ENCODE data around the gene CNTN5.

CNTN5 gene

DNA sequence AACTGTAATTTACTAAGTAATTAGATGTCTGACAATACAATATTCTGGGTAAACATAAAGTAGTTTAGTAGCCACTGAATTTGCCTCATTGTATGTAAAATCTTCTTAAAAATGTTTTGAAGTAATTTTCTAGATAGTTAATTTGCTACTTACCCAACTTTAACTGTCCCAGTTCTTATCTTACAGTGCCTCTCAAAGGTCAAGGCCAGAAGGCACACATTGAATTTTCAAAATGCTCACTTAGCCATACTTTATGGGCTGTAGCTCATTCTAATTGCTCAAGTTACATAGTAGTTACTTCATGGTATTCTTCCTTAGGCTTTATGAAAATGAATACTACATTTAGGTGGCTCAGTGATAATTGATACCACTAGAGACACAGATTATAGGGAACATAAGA lies 666.6 kb downstream of the CNTN5 start:
- CTCF ChIA-PET = no interaction called here

DNA sequence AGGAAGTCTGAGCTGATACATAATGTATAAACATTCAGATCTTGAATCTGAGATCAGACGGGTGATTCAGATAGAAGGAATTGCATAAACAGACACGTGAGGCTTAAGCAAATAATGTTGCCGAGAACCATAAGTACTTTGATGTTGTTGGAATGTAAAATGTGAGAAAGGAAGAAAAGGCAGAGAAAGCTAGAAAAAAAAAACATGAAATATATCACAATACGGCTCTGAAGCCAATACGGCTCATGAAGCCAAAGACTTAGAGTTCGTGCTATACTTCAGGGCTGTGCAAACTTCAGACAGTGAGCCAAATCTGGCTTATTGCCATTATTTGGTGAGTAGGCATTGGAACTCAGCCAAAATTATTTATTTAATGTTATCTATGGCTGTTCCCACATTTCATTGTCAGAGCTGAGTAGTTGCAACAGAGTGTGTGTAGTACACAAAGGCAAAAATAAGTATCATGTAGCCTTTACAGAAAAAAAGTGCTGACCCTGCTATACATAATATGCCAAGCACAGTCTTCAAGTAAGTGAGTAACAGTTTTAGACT lies 673.3 kb downstream of the CNTN5 start:
- CTCF ChIA-PET = interaction anchor here (0.8 to 1.6 kb wide), 3 partner anchors 8 to 101 kb away, joined by 3 read pairs; no protein-coding TSS in a partner anchor
- POLR2A ChIA-PET = no interaction called here
- TF ChIP-seq, protein P1, sequence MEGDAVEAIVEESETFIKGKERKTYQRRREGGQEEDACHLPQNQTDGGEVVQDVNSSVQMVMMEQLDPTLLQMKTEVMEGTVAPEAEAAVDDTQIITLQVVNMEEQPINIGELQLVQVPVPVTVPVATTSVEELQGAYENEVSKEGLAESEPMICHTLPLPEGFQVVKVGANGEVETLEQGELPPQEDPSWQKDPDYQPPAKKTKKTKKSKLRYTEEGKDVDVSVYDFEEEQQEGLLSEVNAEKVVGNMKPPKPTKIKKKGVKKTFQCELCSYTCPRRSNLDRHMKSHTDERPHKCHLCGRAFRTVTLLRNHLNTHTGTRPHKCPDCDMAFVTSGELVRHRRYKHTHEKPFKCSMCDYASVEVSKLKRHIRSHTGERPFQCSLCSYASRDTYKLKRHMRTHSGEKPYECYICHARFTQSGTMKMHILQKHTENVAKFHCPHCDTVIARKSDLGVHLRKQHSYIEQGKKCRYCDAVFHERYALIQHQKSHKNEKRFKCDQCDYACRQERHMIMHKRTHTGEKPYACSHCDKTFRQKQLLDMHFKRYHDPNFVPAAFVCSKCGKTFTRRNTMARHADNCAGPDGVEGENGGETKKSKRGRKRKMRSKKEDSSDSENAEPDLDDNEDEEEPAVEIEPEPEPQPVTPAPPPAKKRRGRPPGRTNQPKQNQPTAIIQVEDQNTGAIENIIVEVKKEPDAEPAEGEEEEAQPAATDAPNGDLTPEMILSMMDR (IDR thresholded peaks at IDR 0.05; ENCODE audit: control extremely low read depth, extremely low read depth, low read depth, missing control alignments) = no peak
- DNase-seq (ENCODE audit: extremely low spot score) = no peak

More for the DNA sequence above, 666.6 kb downstream of the CNTN5 start:
- POLR2A ChIA-PET = no interaction called here
- DNase-seq (ENCODE audit: extremely low spot score) = no peak
- TF ChIP-seq, protein P1 (IDR thresholded peaks at IDR 0.05; ENCODE audit: control extremely low read depth, extremely low read depth, low read depth, missing control alignments) = no peak

DNA sequence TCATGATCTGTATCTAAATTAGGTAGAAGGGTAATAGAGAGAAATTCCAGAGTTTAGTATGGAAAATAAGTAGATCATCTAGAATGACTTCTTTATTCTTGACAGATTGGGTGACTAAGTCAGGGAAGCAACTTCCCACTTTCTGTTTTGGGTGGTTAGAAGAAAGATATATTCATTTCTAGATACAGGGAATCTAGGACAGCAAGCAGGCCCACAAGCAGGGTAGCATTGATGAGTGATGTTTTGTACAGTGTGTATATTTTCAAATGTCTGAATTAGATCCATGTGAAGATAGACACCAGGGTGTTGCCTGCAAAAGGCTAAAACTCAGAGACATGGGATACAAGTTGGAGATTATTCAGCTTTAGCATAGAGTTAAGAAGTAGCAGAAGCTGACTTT lies 674.4 kb downstream of the CNTN5 start:
- no peak for DNase-seq (ENCODE audit: extremely low spot score)
- TF ChIP-seq, protein P1 (IDR thresholded peaks at IDR 0.05; ENCODE audit: control extremely low read depth, extremely low read depth, low read depth, missing control alignments) = no peak
- ChIA-PET CTCF (no interaction called here), POLR2A (no interaction called here)

DNA sequence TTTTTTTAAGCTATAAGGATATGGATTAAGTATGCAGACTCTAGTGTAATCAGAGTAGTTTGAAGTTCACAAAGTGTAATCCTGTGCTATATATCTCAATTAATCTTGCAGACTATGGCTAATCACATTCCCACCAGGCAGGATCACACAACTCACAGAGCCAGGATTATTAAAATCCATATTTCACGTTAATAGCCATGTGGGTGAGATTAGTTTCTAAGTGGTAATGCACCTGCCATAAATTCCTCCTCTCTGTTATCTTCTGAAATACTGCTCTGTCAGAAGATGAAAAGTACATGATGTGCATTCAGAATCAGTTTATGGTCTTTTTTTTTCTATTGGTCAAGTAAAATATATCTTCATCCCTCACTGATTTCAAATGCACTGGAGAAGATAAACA lies 686.1 kb downstream of the CNTN5 start:
- TF ChIP-seq, protein P1 (IDR thresholded peaks at IDR 0.05; ENCODE audit: control extremely low read depth, extremely low read depth, low read depth, missing control alignments) = no peak
- no peak for DNase-seq (ENCODE audit: extremely low spot score)
- ChIA-PET POLR2A (no interaction called here), CTCF (interaction anchor here (1.0 kb wide), 1 partner anchor 12 kb away, joined by 3 read pairs; no protein-coding TSS in a partner anchor)

DNA sequence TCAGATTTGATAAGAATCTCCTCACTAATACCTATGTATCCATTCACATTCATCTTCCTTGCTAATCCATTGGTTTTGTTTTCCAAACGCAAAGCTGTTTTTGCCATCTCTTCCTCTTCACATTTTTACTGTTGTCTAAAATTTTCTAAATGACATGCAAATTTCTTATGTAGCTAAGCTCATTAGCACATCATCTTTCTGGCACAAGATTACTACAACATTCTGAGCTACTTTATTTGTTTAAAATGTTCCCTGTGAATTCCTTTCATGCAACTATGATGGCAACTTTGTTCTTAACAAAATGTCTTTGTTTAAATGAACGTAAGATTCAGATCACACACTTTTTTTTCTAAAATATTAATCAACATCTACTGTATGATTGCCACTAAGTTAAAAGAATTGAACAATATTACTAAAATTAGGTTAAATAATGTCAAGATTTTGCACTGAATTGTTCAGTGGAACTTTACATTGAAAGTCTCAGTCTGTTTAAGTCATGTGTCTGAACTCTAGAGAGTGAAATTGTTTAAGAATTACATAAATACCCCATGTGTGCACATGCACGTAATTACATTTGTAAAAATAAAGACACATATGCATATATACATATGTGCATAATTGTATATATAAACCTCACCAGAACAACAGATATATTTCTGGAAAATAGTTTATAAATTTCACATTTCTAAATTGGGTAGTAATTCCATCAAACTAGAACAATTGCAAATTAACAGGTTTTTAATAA lies 688.4 kb downstream of the CNTN5 start:
- ChIA-PET POLR2A (no interaction called here), CTCF (no interaction called here)
- no peak for DNase-seq (ENCODE audit: extremely low spot score)
- TF ChIP-seq, protein P1 (IDR thresholded peaks at IDR 0.05; ENCODE audit: control extremely low read depth, extremely low read depth, low read depth, missing control alignments) = no peak

DNA sequence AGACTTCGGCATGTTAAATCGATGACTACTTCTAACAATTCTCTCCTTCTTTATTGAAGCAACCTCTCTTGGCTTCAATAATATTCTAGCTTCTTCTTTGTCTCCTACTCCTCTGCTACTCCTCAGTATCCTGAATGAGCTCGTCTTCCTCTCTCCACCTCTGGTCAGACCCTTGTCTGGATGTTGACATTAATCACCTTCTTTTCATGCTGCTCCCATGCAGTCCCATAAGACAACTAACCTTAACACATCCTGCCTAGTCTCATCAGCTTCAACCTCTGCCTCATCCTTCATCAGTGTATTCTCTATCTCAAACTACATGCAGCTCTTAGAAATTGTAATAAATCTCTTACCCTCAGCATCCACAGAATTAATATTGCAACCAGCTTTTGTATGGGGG lies 695.6 kb downstream of the CNTN5 start:
- DNase-seq (ENCODE audit: extremely low spot score) = no peak
- CTCF ChIA-PET = interaction anchor here (0.6 to 1.5 kb wide), 2 partner anchors 20 to 24 kb away, joined by 3 read pairs; no protein-coding TSS in a partner anchor
- POLR2A ChIA-PET = no interaction called here
- TF ChIP-seq, protein P1 (IDR thresholded peaks at IDR 0.05; ENCODE audit: control extremely low read depth, extremely low read depth, low read depth, missing control alignments) = no peak
